CD14-positive monocyte (primary cell): ENCODE results near the gene WDFY4. TPM values are rescaled to one million over a fixed set of nuclear protein-coding genes. Genes with fewer than 3 reads are reported as not detected.

Source experiments
- DNase-seq, 3 donors: peaks; one replicate each; pipeline ENCODE4 v3.0.0-alpha.2; 2011 to 2022
- H2AFZ ChIP-seq: 2 replicates; pipeline ENCODE4 v1.6.0; 2012; ENCODE audit warnings: mild to moderate bottlenecking, low read depth, low read length, inconsistent platforms; ENCODE audit not compliant: insufficient read depth, poor library complexity, severe bottlenecking
- H3K27ac ChIP-seq, 2 donors: 1 replicate in 1 of 2; 2 replicates in 1 of 2; pipeline ENCODE4 v1.5.1; 2012 to 2013; ENCODE audit warnings: low read length in 2 of 2, control low read depth in 1 of 2, inconsistent platforms in 1 of 2, low read depth in 1 of 2, mild to moderate bottlenecking in 1 of 2
- H3K27me3 ChIP-seq, 2 donors: one replicate each; pipeline versions ENCODE4 v1.6.0 to v1.6.1; 2011 to 2013; ENCODE audit warnings: low read length in 2 of 2; ENCODE audit not compliant: control insufficient read depth in 2 of 2, insufficient read depth in 2 of 2
- H3K36me3 ChIP-seq, 2 donors: replicated peaks in 1 of 2; 1 replicate in 1 of 2; 2 replicates in 1 of 2; pipeline versions ENCODE4 v1.5.1 to v1.6.1; 2012 to 2013; ENCODE audit warnings: low read length in 2 of 2, control low read depth in 1 of 2, inconsistent platforms in 1 of 2, mild to moderate bottlenecking in 1 of 2; ENCODE audit not compliant: insufficient read depth in 2 of 2, control insufficient read depth in 1 of 2
- H3K4me1 ChIP-seq, 2 donors: 1 replicate in 1 of 2; 2 replicates in 1 of 2; pipeline versions ENCODE4 v1.5.1 to v1.6.1; 2012 to 2013; ENCODE audit warnings: low read length in 2 of 2, control low read depth in 1 of 2, inconsistent platforms in 1 of 2, mild to moderate bottlenecking in 1 of 2, moderate library complexity in 1 of 2; ENCODE audit not compliant: insufficient read depth in 2 of 2, control insufficient read depth in 1 of 2
- H3K4me2 ChIP-seq: replicated peaks from 2 replicates; pipeline ENCODE3; 2012; ENCODE audit warnings: low read length, moderate library complexity, mild to moderate bottlenecking; ENCODE audit not compliant: poor library complexity, severe bottlenecking; ENCODE audit errors: extremely low read depth
- H3K4me3 ChIP-seq, 3 experiments: fragments of 200-600 bp in 1 of 3; sonication (generic) in 1 of 3; replicated peaks in 1 of 3; 1 replicate in 2 of 3; 2 replicates in 1 of 3; pipeline ENCODE4 v1.5.1; 2011 to 2013; ENCODE audit warnings: low read length in 3 of 3, mild to moderate bottlenecking in 3 of 3, control low read depth in 2 of 3, low read depth in 2 of 3, inconsistent platforms in 1 of 3, moderate library complexity in 1 of 3
- H3K79me2 ChIP-seq: 2 replicates; pipeline ENCODE4 v1.6.0; 2012; ENCODE audit warnings: mild to moderate bottlenecking, control low read depth, inconsistent platforms, low read length, moderate library complexity; ENCODE audit not compliant: insufficient read depth
- H3K9ac ChIP-seq: 2 replicates; pipeline ENCODE4 v1.6.0; 2017; ENCODE audit warnings: low read length, mild to moderate bottlenecking; ENCODE audit not compliant: insufficient read depth, poor library complexity, severe bottlenecking
- H3K9me3 ChIP-seq, 2 donors: replicated peaks in 1 of 2; 1 replicate in 1 of 2; 2 replicates in 1 of 2; pipeline versions ENCODE4 v1.5.1 to v1.6.1; 2012 to 2013; ENCODE audit warnings: low read length in 2 of 2, control low read depth in 1 of 2; ENCODE audit not compliant: control insufficient read depth in 1 of 2, insufficient read depth in 1 of 2
- H4K20me1 ChIP-seq: 2 replicates; pipeline ENCODE4 v1.6.0; 2012; ENCODE audit warnings: mild to moderate bottlenecking, low read length, control low read depth, moderate library complexity; ENCODE audit not compliant: insufficient read depth
- H3K27ac Mint-ChIP-seq, 7 donors: one replicate each; pipeline ENCODE4 v1.8.0; 2020; ENCODE audit warnings: mild to moderate bottlenecking in 7 of 7, mixed read lengths in 7 of 7, moderate library complexity in 6 of 7, inconsistent platforms in 2 of 7
- H3K27me3 Mint-ChIP-seq, 3 donors: one replicate each; pipeline ENCODE4 v1.8.0; 2021 to 2022; ENCODE audit warnings: low read depth in 3 of 3, mild to moderate bottlenecking in 3 of 3, mixed read lengths in 3 of 3, moderate library complexity in 3 of 3, inconsistent platforms in 1 of 3
- H3K36me3 Mint-ChIP-seq, 2 donors: one replicate each; pipeline ENCODE4 v1.8.0; 2020; ENCODE audit warnings: mixed read lengths in 2 of 2, inconsistent platforms in 1 of 2, mild to moderate bottlenecking in 1 of 2
- H3K4me1 Mint-ChIP-seq: one replicate; pipeline ENCODE4 v1.8.0; 2020; ENCODE audit warnings: mild to moderate bottlenecking, mixed read lengths
- H3K4me3 Mint-ChIP-seq, 2 donors: one replicate each; pipeline ENCODE4 v1.8.0; 2020; ENCODE audit warnings: mild to moderate bottlenecking in 2 of 2, mixed read lengths in 2 of 2, moderate library complexity in 1 of 2
- H3K9me3 Mint-ChIP-seq, 7 donors: one replicate each; pipeline ENCODE4 v1.8.0; 2020 to 2022; ENCODE audit warnings: mixed read lengths in 7 of 7, mild to moderate bottlenecking in 6 of 7, moderate library complexity in 6 of 7, inconsistent platforms in 2 of 7
- WGBS: methylation state at CpG from one replicate; pipeline ENCODE4 v1.1.5; 2013; ENCODE audit warnings: missing lambda C conversion rate; ENCODE audit not compliant: insufficient coverage; 5-methylcytosine and 5-hydroxymethylcytosine counted together
- intact Hi-C, 2 donors: fragments of 100-400 bp; cut with micrococcal nuclease; formaldehyde crosslinking; loops; one replicate each; pipeline versions ENCODE4 v1.15.0 to v1.15.1; 2023
- polyA plus RNA-seq, 3 donors: library from polyadenylated mRNA; depleted of rRNA in 1 of 3; unstranded in 2 of 3; stranded (reverse) in 1 of 3; fragments of 300-500 nt in 2 of 3; fragments of >200 nt in 1 of 3; fragmentation: Illumina TruSeq in 2 of 3; gene quantifications; 1 replicate in 2 of 3; 2 replicates in 1 of 3; pipeline ENCODE4 v1.2.3, GENCODE V29; 2012 to 2021
- TF ChIP-seq, protein P1 (sequence below): fragments of 200-600 bp; IDR thresholded peaks from one replicate; pipeline ENCODE4 v1.8.0; 2022; ENCODE audit warnings: antibody characterized with exemption, mild to moderate bottlenecking

The WDFY4 gene
- polyA plus RNA-seq, 3 donors = 7.5 to 36.1 (median 9.8) TPM

- H3K27ac ChIP-seq = no peak overlapping the region
- intact Hi-C loops = no loop called here
- H3K27me3 ChIP-seq = no peaks in the 10 kb centered on the region
- no peak overlapping the region for H3K9ac ChIP-seq
- H3K27ac Mint-ChIP-seq = peak overlapping the region in 3 of 7 donors; percentile 38 to 70 (median 41)
- no peak overlapping the region for H3K4me3 ChIP-seq
- peaks cover 10% of the 10 kb centered on the region for H3K4me1 Mint-ChIP-seq
- WGBS = 95% methylated on average over 3 of the region's 3 CpGs
- no peak for DNase-seq
- TF ChIP-seq, protein P1, sequence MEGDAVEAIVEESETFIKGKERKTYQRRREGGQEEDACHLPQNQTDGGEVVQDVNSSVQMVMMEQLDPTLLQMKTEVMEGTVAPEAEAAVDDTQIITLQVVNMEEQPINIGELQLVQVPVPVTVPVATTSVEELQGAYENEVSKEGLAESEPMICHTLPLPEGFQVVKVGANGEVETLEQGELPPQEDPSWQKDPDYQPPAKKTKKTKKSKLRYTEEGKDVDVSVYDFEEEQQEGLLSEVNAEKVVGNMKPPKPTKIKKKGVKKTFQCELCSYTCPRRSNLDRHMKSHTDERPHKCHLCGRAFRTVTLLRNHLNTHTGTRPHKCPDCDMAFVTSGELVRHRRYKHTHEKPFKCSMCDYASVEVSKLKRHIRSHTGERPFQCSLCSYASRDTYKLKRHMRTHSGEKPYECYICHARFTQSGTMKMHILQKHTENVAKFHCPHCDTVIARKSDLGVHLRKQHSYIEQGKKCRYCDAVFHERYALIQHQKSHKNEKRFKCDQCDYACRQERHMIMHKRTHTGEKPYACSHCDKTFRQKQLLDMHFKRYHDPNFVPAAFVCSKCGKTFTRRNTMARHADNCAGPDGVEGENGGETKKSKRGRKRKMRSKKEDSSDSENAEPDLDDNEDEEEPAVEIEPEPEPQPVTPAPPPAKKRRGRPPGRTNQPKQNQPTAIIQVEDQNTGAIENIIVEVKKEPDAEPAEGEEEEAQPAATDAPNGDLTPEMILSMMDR = no peak
- H3K9me3 ChIP-seq = no peaks in the 10 kb centered on the region
- no peaks in the 10 kb centered on the region for H4K20me1 ChIP-seq
- H3K4me2 ChIP-seq = no peak overlapping the region
- no peak overlapping the region for H2AFZ ChIP-seq
- no peak overlapping the region for H3K4me3 Mint-ChIP-seq
- peaks cover 10 to 11% of the 10 kb centered on the region in 2 donors for H3K4me1 ChIP-seq
- H3K36me3 ChIP-seq = peaks cover 87 to 99% of the 10 kb centered on the region in 2 donors
- no peaks in the 10 kb centered on the region for H3K79me2 ChIP-seq
- peaks cover 0 to 2% (median 0%) of the 10 kb centered on the region in 7 donors for H3K9me3 Mint-ChIP-seq
- no peaks in the 10 kb centered on the region for H3K27me3 Mint-ChIP-seq
- peaks cover 85 to 93% of the 10 kb centered on the region in 2 donors for H3K36me3 Mint-ChIP-seq
Observed at GRCh38 chr10:48729941-48730457, 45.3 kb downstream of the WDFY4 start.

GRCh38 chr10:48731141-48731540, 46.5 kb downstream of the WDFY4 start:
- H2AFZ ChIP-seq = no peak overlapping the region
- no peaks in the 10 kb centered on the region for H3K4me1 ChIP-seq
- H3K27me3 Mint-ChIP-seq = no peaks in the 10 kb centered on the region
- no peak overlapping the region for H3K4me3 ChIP-seq
- H3K79me2 ChIP-seq = no peaks in the 10 kb centered on the region
- H3K27me3 ChIP-seq = no peaks in the 10 kb centered on the region
- no peaks in the 10 kb centered on the region for H3K4me1 Mint-ChIP-seq
- no peaks in the 10 kb centered on the region for H3K9me3 Mint-ChIP-seq
- no peak overlapping the region for H3K4me2 ChIP-seq
- WGBS = 97% methylated on average over 9 of the region's 10 CpGs
- no peak overlapping the region for H3K27ac ChIP-seq
- H4K20me1 ChIP-seq = no peaks in the 10 kb centered on the region
- TF ChIP-seq, protein P1 = no peak
- no peak overlapping the region for H3K4me3 Mint-ChIP-seq
- H3K36me3 Mint-ChIP-seq = peaks cover 91 to 98% of the 10 kb centered on the region in 2 donors
- H3K36me3 ChIP-seq = peaks cover 98 to 99% of the 10 kb centered on the region in 2 donors
- DNase-seq = no peak
- no peaks in the 10 kb centered on the region for H3K9me3 ChIP-seq
- no peak overlapping the region for H3K9ac ChIP-seq
- intact Hi-C loops = no loop called here
- peak overlapping the region in 1 of 7 donors; percentile 50 for H3K27ac Mint-ChIP-seq
